HG03097 (cell line): ENCODE results near the gene SOX1.

Source experiments
- ATAC-seq: cut with Tn5 transposase; IDR thresholded peaks from one replicate; pipeline ENCODE4 v1.9.1; 2021; ENCODE audit not compliant: unreplicated experiment, low FRiP score

SOX1 gene

GRCh38 chr13:112058519-112058873, 8.5 kb upstream of the SOX1 start:
- ATAC-seq: no peak

DNA sequence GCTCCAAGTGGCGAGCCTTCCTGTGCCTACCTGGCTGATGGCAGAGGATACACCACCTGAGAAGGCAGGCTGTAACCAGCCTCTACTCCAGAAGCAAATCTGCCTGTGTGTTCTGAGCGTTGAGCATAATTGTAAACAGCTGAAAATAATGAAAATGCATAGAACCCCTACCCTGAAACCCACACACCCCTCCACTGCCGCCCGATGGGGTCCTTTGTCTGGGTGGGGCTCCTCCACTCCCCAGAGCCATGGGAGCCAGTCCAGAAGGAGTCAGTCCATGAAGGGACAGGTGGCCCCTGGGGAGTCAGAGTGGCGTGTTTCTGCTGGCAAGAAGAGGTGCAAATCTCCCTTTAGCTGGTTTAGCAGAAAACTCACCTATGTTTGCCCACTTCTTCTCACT, 8.0 kb upstream of the SOX1 start:
- no peak for ATAC-seq

- ATAC-seq: no peak
Observed at GRCh38 chr13:112059457-112060281, 7.3 kb upstream of the SOX1 start.

DNA sequence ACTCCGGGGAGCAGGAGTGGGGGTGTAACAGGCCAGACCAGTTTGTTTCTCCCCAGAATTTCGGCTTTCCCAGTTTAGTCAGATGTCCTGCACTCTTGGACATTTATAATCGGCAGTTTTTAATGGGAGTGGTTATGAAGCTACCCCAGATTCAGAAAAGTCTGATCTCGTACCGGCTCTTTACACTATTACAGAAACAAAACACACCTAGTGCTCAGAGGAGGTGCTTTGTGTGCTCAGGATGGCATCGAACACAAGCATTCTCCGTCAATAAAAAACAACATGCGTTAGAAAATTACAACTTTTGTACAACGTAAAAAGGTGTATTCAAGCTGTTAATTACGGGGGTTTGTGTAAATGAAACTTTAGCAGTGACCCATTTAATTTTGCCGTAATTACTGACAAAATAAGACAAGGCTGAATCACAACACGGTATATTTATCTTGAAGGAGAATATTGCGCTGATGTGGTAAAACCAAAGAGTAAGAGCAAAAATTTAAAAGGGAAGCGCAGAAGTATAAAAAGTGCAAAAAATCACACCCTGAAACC, 6.6 kb upstream of the SOX1 start:
- ATAC-seq: no peak

- ATAC-seq: no peak
Observed at GRCh38 chr13:112060899-112061366, 6.0 kb upstream of the SOX1 start.

DNA sequence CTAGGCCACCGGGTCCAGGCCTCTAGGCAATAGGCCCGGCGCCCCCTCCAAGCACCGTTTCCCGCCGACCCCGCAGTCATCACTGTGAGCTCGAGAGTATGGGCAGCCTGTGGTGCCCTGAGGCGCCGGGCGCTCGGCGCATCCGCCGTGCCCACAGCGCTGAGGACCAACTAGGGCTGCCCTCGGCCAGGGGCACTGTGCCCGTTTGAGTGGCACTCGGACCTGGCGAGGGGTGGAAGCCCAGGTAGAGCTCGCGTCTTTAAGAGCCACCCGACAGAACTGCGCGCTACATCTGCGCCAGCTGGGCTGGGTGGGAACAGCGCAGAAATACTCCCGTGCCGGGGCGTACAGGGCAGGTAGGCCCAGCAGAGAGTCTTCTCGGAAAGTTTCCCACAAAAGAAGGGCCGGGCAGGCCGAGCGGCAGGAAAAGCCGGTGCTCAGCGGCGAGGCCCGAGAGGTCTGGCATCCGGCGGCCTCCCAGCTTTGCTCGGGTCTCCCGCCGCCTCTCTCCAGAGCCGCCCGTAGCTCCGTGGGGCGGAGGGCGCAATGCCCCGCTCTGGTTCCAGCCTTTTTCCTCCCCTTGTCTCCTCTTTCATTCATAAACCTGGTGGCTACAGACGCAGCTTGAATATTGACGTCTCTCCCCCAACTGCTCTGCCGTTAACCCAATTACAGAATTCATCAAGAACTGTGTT, 5.4 kb upstream of the SOX1 start:
- no peak for ATAC-seq

DNA sequence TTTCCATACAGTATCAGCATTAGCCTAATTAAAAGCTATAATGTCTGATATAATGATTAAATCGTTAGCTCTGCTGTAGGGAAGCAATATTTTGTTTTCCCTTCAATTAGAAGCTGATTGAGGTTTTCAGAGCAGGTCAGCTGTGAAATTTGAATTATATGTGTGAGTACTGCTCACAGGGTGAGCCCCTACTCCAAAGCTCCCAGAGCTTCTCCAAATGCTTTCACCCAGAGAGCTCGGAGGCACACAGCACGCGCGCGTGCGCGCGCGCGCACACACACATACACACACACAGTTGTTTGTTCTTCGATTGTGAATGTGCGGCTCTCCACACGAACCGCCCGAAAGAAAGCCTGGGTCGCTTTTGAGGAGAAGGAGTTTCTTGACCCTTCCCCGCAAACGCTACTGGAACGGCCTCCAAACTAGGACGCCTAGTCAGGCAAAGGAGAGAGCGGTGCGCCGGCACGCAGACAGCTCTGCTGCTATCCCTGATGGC, 4.8 kb upstream of the SOX1 start:
- no peak for ATAC-seq

- ATAC-seq: no peak
Observed at GRCh38 chr13:112062571-112063570, 4.1 kb upstream of the SOX1 start.

GRCh38 chr13:112063807-112064206, 3.1 kb upstream of the SOX1 start:
- ATAC-seq: no peak

- no peak for ATAC-seq
Observed at GRCh38 chr13:112064222-112064621, 2.7 kb upstream of the SOX1 start.

DNA sequence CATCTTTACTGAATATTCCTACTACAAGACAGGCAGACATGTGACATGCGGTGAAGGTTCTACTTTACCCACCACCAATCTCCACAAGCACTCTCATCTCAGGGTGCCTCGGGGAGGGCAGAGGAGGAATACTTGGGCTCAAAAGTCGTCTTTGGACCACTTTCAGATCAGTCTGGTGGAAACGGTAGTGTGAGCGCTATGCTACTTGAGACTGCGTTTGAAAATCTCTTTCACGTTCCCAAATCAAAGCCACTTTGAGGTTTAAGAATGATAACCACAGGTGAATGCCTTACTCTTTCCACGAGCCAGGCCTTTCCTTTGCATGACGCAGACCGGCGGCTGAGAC, 1.5 kb upstream of the SOX1 start:
- ATAC-seq: no peak

GRCh38 chr13:112065867-112066623, 904 bp upstream of the SOX1 start:
- ATAC-seq: no peak

- no peak for ATAC-seq
Observed at GRCh38 chr13:112066624-112067004, 335 bp upstream of the SOX1 start.

DNA sequence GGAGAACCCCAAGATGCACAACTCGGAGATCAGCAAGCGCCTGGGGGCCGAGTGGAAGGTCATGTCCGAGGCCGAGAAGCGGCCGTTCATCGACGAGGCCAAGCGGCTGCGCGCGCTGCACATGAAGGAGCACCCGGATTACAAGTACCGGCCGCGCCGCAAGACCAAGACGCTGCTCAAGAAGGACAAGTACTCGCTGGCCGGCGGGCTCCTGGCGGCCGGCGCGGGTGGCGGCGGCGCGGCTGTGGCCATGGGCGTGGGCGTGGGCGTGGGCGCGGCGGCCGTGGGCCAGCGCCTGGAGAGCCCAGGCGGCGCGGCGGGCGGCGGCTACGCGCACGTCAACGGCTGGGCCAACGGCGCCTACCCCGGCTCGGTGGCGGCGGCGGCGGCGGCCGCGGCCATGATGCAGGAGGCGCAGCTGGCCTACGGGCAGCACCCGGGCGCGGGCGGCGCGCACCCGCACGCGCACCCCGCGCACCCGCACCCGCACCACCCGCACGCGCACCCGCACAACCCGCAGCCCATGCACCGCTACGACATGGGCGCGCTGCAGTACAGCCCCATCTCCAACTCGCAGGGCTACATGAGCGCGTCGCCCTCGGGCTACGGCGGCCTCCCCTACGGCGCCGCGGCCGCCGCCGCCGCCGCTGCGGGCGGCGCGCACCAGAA, 1.1 kb downstream of the SOX1 start:
- no peak for ATAC-seq

- ATAC-seq: no peak
Observed at GRCh38 chr13:112068540-112069060, 1.7 kb downstream of the SOX1 start.

DNA sequence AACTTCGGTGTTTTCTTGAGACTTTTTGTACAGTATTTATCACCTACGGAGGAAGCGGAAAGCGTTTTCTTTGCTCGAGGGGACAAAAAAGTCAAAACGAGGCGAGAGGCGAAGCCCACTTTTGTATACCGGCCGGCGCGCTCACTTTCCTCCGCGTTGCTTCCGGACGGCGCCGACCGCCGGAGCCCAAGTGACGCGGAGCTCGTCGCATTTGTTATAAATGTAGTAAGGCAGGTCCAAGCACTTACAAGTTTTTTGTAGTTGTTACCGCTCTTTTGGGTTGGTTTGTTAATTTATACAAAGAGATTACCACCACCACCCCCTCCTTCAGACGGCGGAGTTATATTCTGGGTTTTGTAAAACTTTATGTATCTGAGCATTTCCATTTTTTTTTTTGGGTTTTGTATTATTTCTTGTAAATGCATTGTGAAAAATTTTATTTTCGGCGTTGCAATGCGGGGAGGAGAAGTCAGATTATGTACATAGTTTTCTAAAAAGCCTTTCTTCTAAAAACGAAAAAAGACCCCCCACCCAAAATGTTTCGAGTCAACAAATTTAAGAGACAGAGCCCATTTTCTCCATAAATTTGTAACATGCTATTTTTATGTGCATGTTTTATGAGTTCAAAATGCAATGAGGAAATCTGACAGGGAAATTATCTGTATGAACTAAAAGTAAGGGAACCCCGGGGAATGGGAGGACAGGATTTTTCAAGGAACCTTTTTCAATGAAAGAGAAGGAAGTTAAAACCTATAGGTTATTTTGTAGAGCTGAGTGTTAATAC, 2.3 kb downstream of the SOX1 start:
- no peak for ATAC-seq

DNA sequence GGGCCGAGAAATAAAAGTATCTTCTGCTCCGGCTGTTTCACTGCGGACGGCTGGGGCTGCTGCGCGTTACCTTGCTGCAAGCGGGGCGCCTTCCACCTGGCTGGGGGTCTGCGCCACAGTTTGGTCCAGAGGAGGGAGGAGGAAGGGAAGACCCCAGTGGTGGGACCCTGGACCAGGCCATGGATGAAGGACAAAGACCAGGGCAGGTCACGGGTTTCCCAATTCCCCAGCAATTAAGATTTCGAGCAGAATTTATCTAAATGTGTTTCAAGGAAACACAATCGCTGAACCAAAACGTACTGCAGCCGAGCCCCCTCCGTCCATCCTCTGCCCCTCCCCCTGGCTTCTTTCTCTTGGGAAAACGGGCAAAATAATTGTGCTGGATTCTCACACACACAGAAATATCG, 2.9 kb downstream of the SOX1 start:
- ATAC-seq: no peak

- ATAC-seq: no peak
Observed at GRCh38 chr13:112071102-112071722, 4.3 kb downstream of the SOX1 start.
